Colonic mucosa (tissue), 4 donors: ENCODE data around the gene TMF1. TPM values are rescaled to one million over a fixed set of nuclear protein-coding genes. Genes with fewer than 3 reads are reported as not detected.

ENCODE experiments used
- DNase-seq: peaks from one replicate; pipeline ENCODE4 v3.0.0-alpha.2; 2020
- H3K27ac ChIP-seq: fragments of 200-600 bp; one replicate; pipeline ENCODE4 v1.8.0; 2021
- H3K27me3 ChIP-seq: fragments of 200-600 bp; one replicate; pipeline ENCODE4 v1.8.0; 2021
- H3K36me3 ChIP-seq: fragments of 200-600 bp; one replicate; pipeline ENCODE4 v1.8.0; 2021
- H3K4me1 ChIP-seq: fragments of 200-600 bp; one replicate; pipeline ENCODE4 v1.8.0; 2021; ENCODE audit warnings: mild to moderate bottlenecking
- H3K4me3 ChIP-seq: fragments of 200-600 bp; one replicate; pipeline ENCODE4 v1.8.0; 2021
- H3K9ac ChIP-seq, 2 donors: one replicate each; pipeline ENCODE4 v1.7.0; 2013; ENCODE audit warnings: control low read depth in 2 of 2, low read depth in 2 of 2, low read length in 2 of 2
- H3K9me3 ChIP-seq: fragments of 200-600 bp; one replicate; pipeline ENCODE4 v1.8.0; 2021
- intact Hi-C: fragments of 100-400 bp; cut with DNase I; formaldehyde crosslinking; loops from one replicate; pipeline ENCODE4 v1.14.1; 2022
- microRNA-seq: library from miRNA; unstranded; fragments of <30 nt; microRNA quantifications from one replicate; pipeline ENCODE4, GENCODE V29; 2019
- total RNA-seq, 2 donors: library from RNA; stranded (reverse); fragmentation: NEBNext Ultra II Directional in 1 of 2; extraction: Animal tissue kit (Norgen Biotek cat#: 25700) in 1 of 2; gene quantifications; one replicate each; pipeline ENCODE4 v1.2.1, GENCODE V29; 2021
- TF ChIP-seq, protein P1 (sequence below): fragments of 200-600 bp; IDR thresholded peaks from one replicate; pipeline ENCODE4 v1.8.0; 2022; ENCODE audit warnings: antibody characterized with exemption, mild to moderate bottlenecking
- donor health status: healthy.
- donor health status: DM: no; HTN: no; CAD: no.
- donor health status: DM: no; HTN: no; CAD: no.

TMF1 gene
- total RNA-seq, 2 donors from 2014 or later = 39.0 to 60.2 TPM

- H3K4me3 ChIP-seq = no peak overlapping the region
- TF ChIP-seq, protein P1, sequence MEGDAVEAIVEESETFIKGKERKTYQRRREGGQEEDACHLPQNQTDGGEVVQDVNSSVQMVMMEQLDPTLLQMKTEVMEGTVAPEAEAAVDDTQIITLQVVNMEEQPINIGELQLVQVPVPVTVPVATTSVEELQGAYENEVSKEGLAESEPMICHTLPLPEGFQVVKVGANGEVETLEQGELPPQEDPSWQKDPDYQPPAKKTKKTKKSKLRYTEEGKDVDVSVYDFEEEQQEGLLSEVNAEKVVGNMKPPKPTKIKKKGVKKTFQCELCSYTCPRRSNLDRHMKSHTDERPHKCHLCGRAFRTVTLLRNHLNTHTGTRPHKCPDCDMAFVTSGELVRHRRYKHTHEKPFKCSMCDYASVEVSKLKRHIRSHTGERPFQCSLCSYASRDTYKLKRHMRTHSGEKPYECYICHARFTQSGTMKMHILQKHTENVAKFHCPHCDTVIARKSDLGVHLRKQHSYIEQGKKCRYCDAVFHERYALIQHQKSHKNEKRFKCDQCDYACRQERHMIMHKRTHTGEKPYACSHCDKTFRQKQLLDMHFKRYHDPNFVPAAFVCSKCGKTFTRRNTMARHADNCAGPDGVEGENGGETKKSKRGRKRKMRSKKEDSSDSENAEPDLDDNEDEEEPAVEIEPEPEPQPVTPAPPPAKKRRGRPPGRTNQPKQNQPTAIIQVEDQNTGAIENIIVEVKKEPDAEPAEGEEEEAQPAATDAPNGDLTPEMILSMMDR = peak; percentile 38
- H3K4me1 ChIP-seq = no peaks in the 10 kb centered on the region
- H3K9ac ChIP-seq = no peak overlapping the region
- no peaks in the 10 kb centered on the region for H3K27me3 ChIP-seq
- peak; percentile 21 for DNase-seq
- no peak overlapping the region for H3K27ac ChIP-seq
- intact Hi-C loops = no loop called here
- no peaks in the 10 kb centered on the region for H3K36me3 ChIP-seq
- H3K9me3 ChIP-seq = no peaks in the 10 kb centered on the region
These were observed 79.7 kb downstream of the TMF1 start for GRCh38 chr3:68972358-68972979.

Small RNA genes within 50 kb of the gene (microRNA-seq; reads per million reads assigned to microRNA genes)
- gene MIR3136 = 3.9 reads per million

Other genes with a start within 250 kb of the TMF1 start
- under 1 TPM in 1 of 2 donors, not detected in 1; 0.16 TPM for gene TAFA4, start 119.8 kb downstream of the TMF1 start, total RNA-seq
- 10 to 100 TPM in 1 of 2 donors, 1 to 10 TPM in 1; 9.1 to 13.2 TPM for gene EOGT, start 38.6 kb downstream of the TMF1 start, total RNA-seq
- gene UBA3, start 28.0 kb upstream of the TMF1 start, total RNA-seq = 10 to 100 TPM; 57.4 to 59.0 TPM
- 100 to 1,000 TPM in 1 of 2 donors, 10 to 100 TPM in 1; 77.8 to 156 TPM for gene ARL6IP5, start 32.6 kb upstream of the TMF1 start, total RNA-seq
- gene LMOD3, start 70.3 kb upstream of the TMF1 start, total RNA-seq = under 1 TPM in 1 of 2 donors, not detected in 1; 0.11 TPM